Loucy (cell line): ENCODE results near the gene COPS6.

Source experiments
- H2AFZ ChIP-seq: fragments of 200-600 bp; sonication (generic); 2 replicates; pipeline ENCODE4 v1.6.0; 2016; ENCODE audit warnings: antibody characterized with exemption, mild to moderate bottlenecking, low read length, moderate library complexity
- H3F3A ChIP-seq: fragments of 200-600 bp; 2 replicates; pipeline ENCODE4 v1.6.0; 2016; ENCODE audit warnings: antibody characterized with exemption, low read depth, mild to moderate bottlenecking
- H3K27me3 ChIP-seq: fragments of 200-600 bp; sonication (generic); 2 replicates; pipeline ENCODE4 v1.6.1; 2014; ENCODE audit warnings: low read length, mild to moderate bottlenecking; ENCODE audit not compliant: insufficient read depth, poor library complexity, severe bottlenecking
- H3K36me3 ChIP-seq: fragments of 200-600 bp; sonication (generic); 2 replicates; pipeline ENCODE4 v1.6.1; 2016; ENCODE audit warnings: low read length; ENCODE audit not compliant: insufficient read depth
- H3K4me1 ChIP-seq: fragments of 200-600 bp; sonication (generic); 2 replicates; pipeline ENCODE4 v1.5.1; 2014; ENCODE audit warnings: low read length, mild to moderate bottlenecking; ENCODE audit not compliant: insufficient read depth, poor library complexity, severe bottlenecking
- H3K4me2 ChIP-seq: fragments of 200-600 bp; sonication (generic); 2 replicates; pipeline ENCODE4 v1.6.0; 2014; ENCODE audit warnings: antibody characterized with exemption, low read length, low read depth, mild to moderate bottlenecking; ENCODE audit not compliant: poor library complexity, severe bottlenecking
- H3K4me3 ChIP-seq: fragments of 200-600 bp; sonication (generic); 2 replicates; pipeline ENCODE4 v1.5.1; 2014; ENCODE audit warnings: low read length, mild to moderate bottlenecking, mixed read lengths; ENCODE audit not compliant: poor library complexity, severe bottlenecking
- H3K79me2 ChIP-seq: fragments of 200-600 bp; sonication (generic); 2 replicates; pipeline ENCODE4 v1.6.1; 2014; ENCODE audit warnings: low read length; ENCODE audit not compliant: insufficient read depth
- H3K9ac ChIP-seq: fragments of 200-600 bp; sonication (generic); 2 replicates; pipeline ENCODE4 v1.6.0; 2014; ENCODE audit warnings: mild to moderate bottlenecking, low read depth, low read length, moderate library complexity; ENCODE audit not compliant: poor library complexity, severe bottlenecking
- H3K9me2 ChIP-seq: fragments of 200-600 bp; sonication (generic); replicated peaks from 2 replicates; pipeline ENCODE4 v1.6.1; 2016; ENCODE audit warnings: low read depth, low read length, mixed read lengths
- H3K9me3 ChIP-seq: fragments of 200-600 bp; sonication (generic); 2 replicates; pipeline ENCODE4 v1.6.1; 2014; ENCODE audit warnings: mild to moderate bottlenecking, antibody characterized with exemption, low read length, low read depth; ENCODE audit not compliant: insufficient read depth
- H4K20me1 ChIP-seq: fragments of 200-600 bp; sonication (generic); 2 replicates; pipeline ENCODE4 v1.6.0; 2014; ENCODE audit warnings: antibody characterized with exemption, low read length, mild to moderate bottlenecking; ENCODE audit not compliant: insufficient read depth, poor library complexity, severe bottlenecking
- EZH2phosphoT487 ChIP-seq: fragments of 200-600 bp; IDR thresholded peaks from 2 replicates; pipeline ENCODE4 v1.6.1; 2018; ENCODE audit warnings: antibody characterized with exemption, mild to moderate bottlenecking, moderate library complexity, borderline replicate concordance
- TF ChIP-seq, protein P1 (sequence below): fragments of 200-600 bp; sonication (generic); conservative IDR thresholded peaks from 2 replicates; pipeline ENCODE4 v1.5.1; 2014; ENCODE audit warnings: mild to moderate bottlenecking, antibody characterized with exemption, low read length

The COPS6 gene

DNA sequence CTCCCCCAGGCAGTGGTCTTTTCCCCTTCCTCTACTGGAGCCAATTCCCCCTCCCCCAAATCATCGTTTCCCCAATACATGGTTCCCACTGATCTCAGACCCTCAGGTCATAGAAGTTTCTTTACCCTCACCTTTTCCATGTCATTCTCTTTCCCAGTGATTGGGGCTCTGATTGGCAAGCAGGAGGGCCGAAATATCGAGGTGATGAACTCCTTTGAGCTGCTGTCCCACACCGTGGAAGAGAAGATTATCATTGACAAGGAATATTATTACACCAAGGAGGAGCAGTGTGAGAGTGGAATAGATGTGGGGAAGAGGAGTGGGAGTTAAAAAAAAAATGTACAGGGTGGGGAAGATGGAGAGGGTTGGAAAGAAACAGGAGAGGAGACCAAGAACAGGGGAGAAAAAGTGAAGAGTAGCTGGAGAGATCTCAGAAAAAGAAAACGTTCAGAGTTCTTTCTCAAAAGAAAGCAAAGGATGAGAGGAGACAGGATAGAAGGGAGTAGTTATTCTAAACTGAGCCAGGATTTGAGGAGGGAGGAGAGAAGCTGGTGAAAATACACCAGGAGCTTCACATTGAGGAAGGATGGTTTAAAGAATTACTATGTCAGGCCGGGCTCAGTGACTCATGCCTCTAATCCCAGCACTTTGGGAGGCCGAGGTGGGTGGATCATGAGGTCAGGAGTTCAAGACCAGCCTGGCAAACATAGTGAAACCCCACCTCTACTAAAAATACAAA lies 858 bp downstream of the COPS6 start:
- TF ChIP-seq, protein P1, sequence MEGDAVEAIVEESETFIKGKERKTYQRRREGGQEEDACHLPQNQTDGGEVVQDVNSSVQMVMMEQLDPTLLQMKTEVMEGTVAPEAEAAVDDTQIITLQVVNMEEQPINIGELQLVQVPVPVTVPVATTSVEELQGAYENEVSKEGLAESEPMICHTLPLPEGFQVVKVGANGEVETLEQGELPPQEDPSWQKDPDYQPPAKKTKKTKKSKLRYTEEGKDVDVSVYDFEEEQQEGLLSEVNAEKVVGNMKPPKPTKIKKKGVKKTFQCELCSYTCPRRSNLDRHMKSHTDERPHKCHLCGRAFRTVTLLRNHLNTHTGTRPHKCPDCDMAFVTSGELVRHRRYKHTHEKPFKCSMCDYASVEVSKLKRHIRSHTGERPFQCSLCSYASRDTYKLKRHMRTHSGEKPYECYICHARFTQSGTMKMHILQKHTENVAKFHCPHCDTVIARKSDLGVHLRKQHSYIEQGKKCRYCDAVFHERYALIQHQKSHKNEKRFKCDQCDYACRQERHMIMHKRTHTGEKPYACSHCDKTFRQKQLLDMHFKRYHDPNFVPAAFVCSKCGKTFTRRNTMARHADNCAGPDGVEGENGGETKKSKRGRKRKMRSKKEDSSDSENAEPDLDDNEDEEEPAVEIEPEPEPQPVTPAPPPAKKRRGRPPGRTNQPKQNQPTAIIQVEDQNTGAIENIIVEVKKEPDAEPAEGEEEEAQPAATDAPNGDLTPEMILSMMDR, result no peak
- TF ChIP-seq EZH2phosphoT487, result no peak
- Histone ChIP-seq H3K4me1 (peaks cover 19% of the 10 kb centered on the region), H3K9me2 (no peaks in the 10 kb centered on the region), H3K9ac (peak overlapping the region; percentile 97), H2AFZ (peak overlapping the region; percentile 96), H3K36me3 (peaks cover 39% of the 10 kb centered on the region), H3K4me3 (peak overlapping the region; percentile 97), H3K27me3 (no peaks in the 10 kb centered on the region), H4K20me1 (peaks cover 32% of the 10 kb centered on the region), H3K9me3 (no peaks in the 10 kb centered on the region), H3K79me2 (peaks cover 45% of the 10 kb centered on the region), H3F3A (peaks cover 25% of the 10 kb centered on the region; the same call in 1 of the 2 replicates), H3K4me2 (peak overlapping the region; percentile 98)

DNA sequence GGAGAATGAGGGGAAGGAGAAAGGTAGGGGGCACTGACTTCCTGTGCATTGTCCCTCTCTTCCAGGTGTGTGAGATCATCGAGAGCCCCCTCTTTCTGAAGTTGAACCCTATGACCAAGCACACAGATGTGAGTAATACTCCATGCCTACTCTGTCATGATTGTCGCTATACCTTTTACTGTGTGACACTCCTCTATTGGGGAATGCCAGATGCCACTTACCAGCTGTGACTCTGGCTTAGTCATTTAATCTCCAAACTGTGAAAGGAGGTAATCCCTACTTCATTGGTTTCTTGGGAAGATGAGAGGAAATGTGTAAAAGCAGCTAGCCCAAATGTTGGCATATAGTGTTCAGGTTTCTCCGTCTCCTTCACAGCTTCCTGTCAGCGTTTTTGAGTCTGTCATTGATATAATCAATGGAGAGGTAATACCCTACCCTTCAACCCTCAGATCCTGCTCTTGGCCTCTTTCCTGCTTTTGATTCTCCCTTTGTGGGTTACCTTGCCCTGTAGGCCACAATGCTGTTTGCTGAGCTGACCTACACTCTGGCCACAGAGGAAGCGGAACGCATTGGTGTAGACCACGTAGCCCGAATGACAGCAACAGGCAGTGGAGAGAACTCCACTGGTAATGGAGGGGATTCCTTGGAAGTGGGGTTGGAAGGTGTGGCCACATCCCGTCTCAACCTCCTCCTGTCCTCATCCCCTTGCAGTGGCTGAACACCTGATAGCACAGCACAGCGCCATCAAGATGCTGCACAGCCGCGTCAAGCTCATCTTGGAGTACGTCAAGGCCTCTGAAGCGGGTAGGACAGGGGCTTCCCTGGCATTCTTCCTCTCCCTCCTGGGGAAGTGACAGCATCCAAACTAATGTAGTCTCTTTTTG lies 2.0 kb downstream of the COPS6 start:
- H4K20me1 ChIP-seq, result peaks cover 43% of the 10 kb centered on the region
- H3K4me3 ChIP-seq, result no peak overlapping the region
- no peak for TF ChIP-seq EZH2phosphoT487
- TF ChIP-seq, protein P1, result no peak
- H3K36me3 ChIP-seq, result peaks cover 50% of the 10 kb centered on the region
- no peaks in the 10 kb centered on the region for H3K27me3 ChIP-seq
- no peak overlapping the region for H2AFZ ChIP-seq
- H3K4me2 ChIP-seq, result peak overlapping the region; percentile 98
- no peak overlapping the region for H3K9ac ChIP-seq
- peaks cover 26% of the 10 kb centered on the region; the same call in 1 of the 2 replicates for H3F3A ChIP-seq
- no peaks in the 10 kb centered on the region for H3K9me3 ChIP-seq
- H3K4me1 ChIP-seq, result peaks cover 19% of the 10 kb centered on the region
- H3K9me2 ChIP-seq, result no peaks in the 10 kb centered on the region
- H3K79me2 ChIP-seq, result peaks cover 57% of the 10 kb centered on the region

DNA sequence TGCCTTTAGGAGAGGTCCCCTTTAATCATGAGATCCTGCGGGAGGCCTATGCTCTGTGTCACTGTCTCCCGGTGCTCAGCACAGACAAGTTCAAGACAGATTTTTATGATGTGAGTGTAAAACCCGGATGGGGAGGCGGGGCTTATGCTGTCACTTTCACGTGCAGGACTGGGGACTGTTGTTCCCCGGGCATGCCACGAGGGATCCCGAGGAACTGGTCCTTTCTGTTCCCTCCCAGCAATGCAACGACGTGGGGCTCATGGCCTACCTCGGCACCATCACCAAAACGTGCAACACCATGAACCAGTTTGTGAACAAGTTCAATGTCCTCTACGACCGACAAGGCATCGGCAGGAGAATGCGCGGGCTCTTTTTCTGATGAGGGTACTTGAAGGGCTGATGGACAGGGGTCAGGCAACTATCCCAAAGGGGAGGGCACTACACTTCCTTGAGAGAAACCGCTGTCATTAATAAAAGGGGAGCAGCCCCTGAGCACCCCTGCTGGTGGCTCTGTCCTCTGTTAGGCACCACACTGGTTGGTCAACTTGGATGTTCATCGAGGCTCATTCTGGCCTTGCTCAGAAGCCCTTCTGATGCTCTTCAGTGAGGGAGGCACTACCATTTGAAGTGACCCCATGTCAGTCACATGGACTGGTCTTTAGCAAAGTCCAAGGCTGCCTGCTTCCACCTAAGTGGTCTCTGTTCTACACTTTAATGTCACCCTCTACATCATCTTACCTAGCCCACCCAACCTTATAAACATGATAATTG lies 2.8 kb downstream of the COPS6 start:
- Histone ChIP-seq H4K20me1 (peaks cover 50% of the 10 kb centered on the region), H3F3A (peaks cover 26% of the 10 kb centered on the region; the same call in 1 of the 2 replicates), H3K79me2 (peaks cover 65% of the 10 kb centered on the region), H3K9me2 (no peaks in the 10 kb centered on the region), H3K27me3 (no peaks in the 10 kb centered on the region), H3K4me3 (no peak overlapping the region), H3K9ac (no peak overlapping the region), H3K9me3 (no peaks in the 10 kb centered on the region), H3K36me3 (peaks cover 59% of the 10 kb centered on the region), H3K4me1 (peaks cover 19% of the 10 kb centered on the region), H2AFZ (no peak overlapping the region), H3K4me2 (no peak overlapping the region)
- TF ChIP-seq EZH2phosphoT487, result no peak
- TF ChIP-seq, protein P1, result peak; percentile 21; the same call in 1 of the 2 replicates
